Gastroesophageal sphincter (tissue), 4 donors: Measurements from ENCODE around the gene PEAK1. TPM values are rescaled to one million over a fixed set of nuclear protein-coding genes. Genes with fewer than 3 reads are reported as not detected.
A peak's percentile ranks its signal among the peaks of the same experiment; 100 is the strongest.

Experiments
- ATAC-seq: fragments of 150-250 bp; one replicate; pipeline ENCODE4 v1.9.1; 2016; ENCODE audit warnings: mild to moderate bottlenecking, moderate library complexity
- H3K27ac ChIP-seq, 4 donors: fragments of 200-600 bp; sonication (generic) in 3 of 4; 1 replicate in 3 of 4; 2 replicates in 1 of 4; pipeline ENCODE4 v1.5.1; 2016 to 2019
- H3K27me3 ChIP-seq: fragments of 200-600 bp; sonication (generic); one replicate; pipeline ENCODE4 v1.5.1; 2019
- H3K36me3 ChIP-seq, 2 donors: fragments of 200-600 bp; sonication (generic); one replicate each; pipeline ENCODE4 v1.5.1; 2019; ENCODE audit warnings: control low read depth in 1 of 2
- H3K4me1 ChIP-seq, 3 donors: fragments of 200-600 bp; sonication (generic); 1 replicate in 2 of 3; 2 replicates in 1 of 3; pipeline ENCODE4 v1.5.1; 2016 to 2019; ENCODE audit warnings: control low read depth in 2 of 3
- H3K4me3 ChIP-seq, 2 donors: fragments of 200-600 bp; sonication (generic); one replicate each; pipeline ENCODE4 v1.5.1; 2019; ENCODE audit warnings: mild to moderate bottlenecking in 1 of 2, moderate library complexity in 1 of 2
- H3K9me3 ChIP-seq, 3 donors: fragments of 200-600 bp; sonication (generic); one replicate each; pipeline ENCODE4 v1.5.1; 2017 to 2019; ENCODE audit warnings: control low read depth in 2 of 3
- CTCF ChIP-seq, 4 experiments: fragments of 200-600 bp in 2 of 4; fragments of 450-650 bp in 2 of 4; sonication (generic) in 1 of 4; IDR thresholded peaks; one replicate each; pipeline ENCODE4 v1.5.1; 2017 to 2019; ENCODE audit warnings: antibody characterized with exemption in 4 of 4, mild to moderate bottlenecking in 2 of 4, moderate library complexity in 2 of 4
- EP300 ChIP-seq: sonication (generic); formaldehyde crosslinking; IDR thresholded peaks from one replicate; pipeline ENCODE4 v1.6.1; 2017; ENCODE audit warnings: antibody characterized with exemption, mild to moderate bottlenecking
- POLR2A ChIP-seq, 2 donors: fragments of 450-650 bp; IDR thresholded peaks; one replicate each; pipeline ENCODE4 v1.6.1; 2017; ENCODE audit warnings: antibody characterized with exemption in 2 of 2, mild to moderate bottlenecking in 2 of 2, moderate library complexity in 1 of 2
- POLR2AphosphoS5 ChIP-seq: sonication (generic); formaldehyde crosslinking; IDR thresholded peaks from one replicate; pipeline ENCODE4 v1.6.1; 2017; ENCODE audit warnings: antibody characterized with exemption
- WGBS, 2 donors: methylation state at CpG; one replicate each; pipeline ENCODE4 v1.1.5; 2018; ENCODE audit warnings: low coverage in 1 of 2; 5-methylcytosine and 5-hydroxymethylcytosine counted together
- total RNA-seq, 4 donors: library from RNA; depleted of rRNA; stranded (reverse); fragments of >200 nt; gene quantifications; one replicate each; pipeline ENCODE4 v1.1.0, GENCODE V29; 2016

PEAK1 gene
- total RNA-seq, 4 donors from 2014 or later: 59.5 to 170 (median 91.6) TPM

GRCh38 chr15:77418966-77419835 lies 703 bp downstream of the PEAK1 start:
- no peaks in the 10 kb centered on the region for H3K36me3 ChIP-seq
- ATAC-seq: no peak
- H3K27ac ChIP-seq: peak overlapping the region; percentile 87 to 96 (median 94)
- H3K9me3 ChIP-seq: no peaks in the 10 kb centered on the region
- no peaks in the 10 kb centered on the region for H3K27me3 ChIP-seq
- H3K4me1 ChIP-seq: peaks cover 18 to 69% (median 26%) of the 10 kb centered on the region in 3 donors
- whole genome bisulfite sequencing, 2 donors: 0% methylated on average over 14 to 28 of the region's 72 CpGs
- TF ChIP-seq CTCF (IDR thresholded peaks at IDR 0.05) (peak in 2 of 4 experiments; percentile 7 to 56), POLR2AphosphoS5 (no peak)
- peak overlapping the region; percentile 83 to 98 for H3K4me3 ChIP-seq

- H3K27ac ChIP-seq: peak overlapping the region in 3 of 4 donors; percentile 20 to 95 (median 93)
- H3K27me3 ChIP-seq: no peaks in the 10 kb centered on the region
- 19 to 20% methylated on average over 4 to 8 of the region's 8 CpGs for WGBS, 2 donors
- TF ChIP-seq POLR2A (IDR thresholded peaks at IDR 0.05): no peak
- TF ChIP-seq EP300: no peak
- no peak for TF ChIP-seq POLR2AphosphoS5
- no peak for TF ChIP-seq CTCF (IDR thresholded peaks at IDR 0.05)
- H3K36me3 ChIP-seq: no peaks in the 10 kb centered on the region
- H3K4me3 ChIP-seq: peak overlapping the region; percentile 83 to 98
- H3K4me1 ChIP-seq: peaks cover 15 to 67% (median 26%) of the 10 kb centered on the region in 3 donors
- no peak for ATAC-seq
- no peaks in the 10 kb centered on the region for H3K9me3 ChIP-seq
Observed at GRCh38 chr15:77418391-77418965, 1.4 kb downstream of the PEAK1 start.

- Histone ChIP-seq H3K27ac (peak overlapping the region in 1 of 4 donors; percentile 93), H3K9me3 (no peaks in the 10 kb centered on the region), H3K4me1 (peaks cover 6 to 66% (median 26%) of the 10 kb centered on the region in 3 donors), H3K27me3 (no peaks in the 10 kb centered on the region), H3K36me3 (no peaks in the 10 kb centered on the region), H3K4me3 (no peak overlapping the region)
- no peak for ATAC-seq
- WGBS, 2 donors: 26 to 36% methylated on average over 3 of the region's 3 CpGs
- no peak for TF ChIP-seq CTCF (IDR thresholded peaks at IDR 0.05)
- TF ChIP-seq EP300: no peak
- TF ChIP-seq POLR2A (IDR thresholded peaks at IDR 0.05): no peak
- TF ChIP-seq POLR2AphosphoS5: no peak
Observed at GRCh38 chr15:77417602-77418001, 2.3 kb downstream of the PEAK1 start.

GRCh38 chr15:77416954-77417353 lies 3.0 kb downstream of the PEAK1 start:
- H3K4me3 ChIP-seq: no peak overlapping the region
- no peak for TF ChIP-seq CTCF (IDR thresholded peaks at IDR 0.05)
- H3K9me3 ChIP-seq: no peaks in the 10 kb centered on the region
- ATAC-seq: no peak
- H3K27me3 ChIP-seq: no peaks in the 10 kb centered on the region
- H3K36me3 ChIP-seq: no peaks in the 10 kb centered on the region
- H3K4me1 ChIP-seq: peaks cover 5 to 59% (median 23%) of the 10 kb centered on the region in 3 donors
- 82% methylated on average over 1 of the region's 1 CpG; no CpG with 5 or more reads in 1 of the 2 donors for WGBS, 2 donors
- no peak overlapping the region for H3K27ac ChIP-seq

GRCh38 chr15:77416148-77416455 lies 3.8 kb downstream of the PEAK1 start:
- Histone ChIP-seq H3K27me3 (no peaks in the 10 kb centered on the region), H3K4me3 (no peak overlapping the region), H3K27ac (peak overlapping the region in 1 of 4 donors; percentile 13), H3K9me3 (no peaks in the 10 kb centered on the region), H3K36me3 (no peaks in the 10 kb centered on the region), H3K4me1 (peaks cover 5 to 51% (median 16%) of the 10 kb centered on the region in 3 donors)
- ATAC-seq: no peak
- TF ChIP-seq EP300 (no peak), CTCF (IDR thresholded peaks at IDR 0.05) (no peak), POLR2A (IDR thresholded peaks at IDR 0.05) (no peak), POLR2AphosphoS5 (peak; percentile 47)
- WGBS, 2 donors: 51 to 61% methylated on average over 2 of the region's 2 CpGs
